Activated CD4-positive, alpha-beta memory T cell treated with anti-CD3 and anti-CD28 coated beads, Interleukin-2, amount 10 ng/mL, durations not matched to agents 7 days and 5 days (primary cell): Measurements from ENCODE around the gene NSG1. TPM values are rescaled to one million over a fixed set of nuclear protein-coding genes. Genes with fewer than 3 reads are reported as not detected.
"Not testable (repeated sequence)": the region's sequence is repeated elsewhere in the genome, so short reads cannot be mapped to it uniquely, and the experiment has no call there.

ENCODE experiments used
- CTCF ChIA-PET: fragments of 350-600 bp; sonication (Branson Sonifier 250); formaldehyde crosslinking; loops from one replicate; lab custom pipeline; 2021; ENCODE audit warnings: antibody characterized with exemption, inconsistent platforms; lab: Charles Lee
- POLR2A ChIA-PET: fragments of 350-600 bp; sonication (Branson Sonifier 250); formaldehyde crosslinking; loops from one replicate; lab custom pipeline; 2021; ENCODE audit warnings: antibody characterized with exemption; lab: Charles Lee
- DNase-seq: peaks from one replicate; pipeline ENCODE4 v3.0.0-alpha.2; 2020
- H3K27ac Mint-ChIP-seq: one replicate; pipeline ENCODE4 v1.8.0; 2021; ENCODE audit warnings: mild to moderate bottlenecking, mixed read lengths
- H3K27me3 Mint-ChIP-seq: one replicate; pipeline ENCODE4 v1.8.0; 2021; ENCODE audit warnings: mixed read lengths
- H3K36me3 Mint-ChIP-seq: one replicate; pipeline ENCODE4 v1.8.0; 2021; ENCODE audit warnings: low read depth, mixed read lengths
- H3K4me1 Mint-ChIP-seq: one replicate; pipeline ENCODE4 v1.8.0; 2021; ENCODE audit warnings: mixed read lengths
- H3K4me3 Mint-ChIP-seq: one replicate; pipeline ENCODE4 v1.8.0; 2021; ENCODE audit warnings: mild to moderate bottlenecking, mixed read lengths
- H3K9me3 Mint-ChIP-seq: one replicate; pipeline ENCODE4 v1.8.0; 2021; ENCODE audit warnings: mixed read lengths
- total RNA-seq, 2 experiments: library from RNA; stranded (reverse); gene quantifications; one replicate each; pipeline ENCODE4 v1.2.3, GENCODE V29; 2021

Gene NSG1
- total RNA-seq, 2 experiments from 2014 or later = 7.0 to 7.7 TPM

DNA sequence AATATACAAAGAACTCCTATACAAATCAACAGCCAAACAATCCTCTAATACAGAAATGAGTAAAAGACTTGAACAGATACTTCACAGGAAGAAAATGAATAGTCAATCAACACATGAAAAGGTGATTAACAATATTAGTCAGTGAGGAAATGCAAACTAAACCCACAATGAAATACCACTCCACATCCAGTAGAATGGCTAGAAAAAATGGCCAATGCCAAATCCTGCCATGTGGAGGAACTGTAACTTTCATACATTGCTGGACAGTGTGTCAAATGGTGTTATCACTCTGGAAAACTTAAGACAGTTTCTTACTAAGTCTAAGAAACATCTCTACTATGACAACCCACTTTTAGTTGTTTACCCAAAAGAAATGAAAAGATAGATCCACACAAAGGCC, 59.5 kb downstream of the NSG1 start:
- H3K27ac Mint-ChIP-seq = no peak overlapping the region
- CTCF ChIA-PET = no interaction called here

DNA sequence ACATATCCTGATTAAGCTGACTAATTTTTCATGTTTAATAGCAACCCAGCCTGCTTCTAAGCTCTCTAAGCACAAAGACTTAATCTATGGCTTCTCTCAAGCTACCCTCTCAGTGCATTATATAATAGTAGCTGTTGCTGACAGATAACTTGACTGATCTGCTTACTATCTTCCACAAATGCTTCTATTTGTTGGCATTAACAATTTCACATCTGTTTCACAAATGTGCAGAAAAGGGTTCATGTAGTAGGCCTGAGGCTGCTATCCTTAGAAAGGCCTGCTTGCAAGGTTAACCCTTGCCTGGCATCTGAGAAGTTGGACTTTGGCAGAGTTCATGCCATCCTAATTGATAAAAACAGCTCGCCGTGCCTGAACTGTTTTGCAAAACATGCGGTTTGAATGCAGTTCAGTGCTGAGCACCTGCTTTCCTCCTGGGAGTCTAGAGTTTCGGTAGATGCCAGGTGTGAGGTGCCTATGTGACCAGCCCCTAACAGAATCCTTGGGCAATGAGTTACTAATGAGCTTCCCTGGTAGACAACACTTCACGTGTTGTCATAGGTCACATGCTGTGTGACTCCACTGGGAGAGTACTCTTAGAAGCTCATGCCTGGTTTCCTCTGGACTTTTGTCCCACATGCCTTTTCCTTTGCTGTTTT, 68.4 kb downstream of the NSG1 start:
- POLR2A ChIA-PET = no interaction called here
- Mint-ChIP-seq H3K27ac (no peak overlapping the region), H3K4me3 (no peak overlapping the region), H3K36me3 (peaks cover 15% of the 10 kb centered on the region), H3K27me3 (no peaks in the 10 kb centered on the region), H3K4me1 (peaks cover 2% of the 10 kb centered on the region), H3K9me3 (no peaks in the 10 kb centered on the region)
- CTCF ChIA-PET = interaction anchor here (0.6 kb wide), 1 partner anchor 1525 kb away, joined by 3 read pairs; no protein-coding TSS in a partner anchor
- DNase-seq = no peak

More for the DNA sequence above, 59.5 kb downstream of the NSG1 start:
- POLR2A ChIA-PET = no interaction called here
- H3K4me1 Mint-ChIP-seq = no peaks in the 10 kb centered on the region
- DNase-seq = no peak
- no peaks in the 10 kb centered on the region for H3K36me3 Mint-ChIP-seq
- no peak overlapping the region for H3K4me3 Mint-ChIP-seq
- no peaks in the 10 kb centered on the region for H3K9me3 Mint-ChIP-seq
- H3K27me3 Mint-ChIP-seq = no peaks in the 10 kb centered on the region

DNA sequence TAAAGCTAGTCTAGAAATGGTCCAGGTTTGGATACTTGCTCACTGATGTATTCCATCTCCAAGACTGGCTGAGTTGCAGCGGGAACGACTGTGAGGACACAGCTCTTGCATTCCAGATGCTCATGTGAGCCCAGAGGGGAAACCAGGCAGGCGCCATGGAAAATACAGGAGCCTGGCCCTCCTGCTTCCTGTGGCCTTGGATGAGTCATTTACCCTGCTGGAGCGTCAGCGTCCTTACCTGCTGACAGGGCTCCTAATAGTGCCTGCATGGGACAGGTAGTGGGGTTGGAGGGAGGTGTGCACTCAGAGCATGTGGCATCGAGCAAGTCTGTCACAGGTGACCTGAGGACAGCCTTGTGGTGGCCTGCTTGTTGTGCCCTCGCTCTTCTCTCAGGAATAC, 69.4 kb downstream of the NSG1 start:
- ChIA-PET POLR2A (no interaction called here), CTCF (no interaction called here)
- peaks cover 15% of the 10 kb centered on the region for H3K36me3 Mint-ChIP-seq
- DNase-seq = no peak
- no peak overlapping the region for H3K4me3 Mint-ChIP-seq
- H3K27me3 Mint-ChIP-seq = no peaks in the 10 kb centered on the region
- peaks cover 9% of the 10 kb centered on the region for H3K4me1 Mint-ChIP-seq
- no peaks in the 10 kb centered on the region for H3K9me3 Mint-ChIP-seq
- H3K27ac Mint-ChIP-seq = no peak overlapping the region

DNA sequence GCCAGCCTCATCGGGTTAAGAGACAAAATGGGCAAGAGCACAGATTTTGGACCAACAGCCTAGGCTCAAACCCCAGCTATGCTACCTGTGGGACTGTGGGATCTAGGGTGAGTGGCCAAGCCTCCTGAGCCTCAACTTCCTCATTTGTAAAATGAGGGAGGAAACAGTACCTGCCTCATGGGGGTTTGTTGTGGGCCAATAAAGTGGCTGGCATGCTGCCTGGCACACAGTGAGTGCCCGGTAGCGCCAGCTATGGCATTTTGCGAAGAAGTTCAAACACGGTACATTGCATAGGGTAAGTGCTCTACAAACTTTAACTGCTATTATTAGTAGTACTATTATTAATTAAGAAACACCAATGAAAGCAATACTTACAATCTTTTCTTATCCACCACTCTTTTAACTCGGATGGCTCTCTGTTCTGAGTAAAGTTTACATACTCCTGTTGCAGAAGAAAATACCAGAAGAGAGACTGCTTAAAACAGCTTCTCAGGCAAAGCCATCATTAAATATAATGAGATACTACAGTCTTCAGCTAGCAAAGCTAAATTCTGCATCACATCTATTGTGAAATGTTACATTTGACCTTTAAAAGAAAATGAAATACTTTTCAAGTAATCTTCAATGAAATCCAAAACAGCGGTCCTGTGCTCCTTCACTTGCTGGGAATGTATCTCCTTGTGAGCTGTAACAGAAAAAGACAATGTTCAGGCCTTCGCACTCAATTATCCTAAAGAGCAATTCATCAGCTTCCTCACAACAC, 70.1 kb downstream of the NSG1 start:
- H3K9me3 Mint-ChIP-seq = no peaks in the 10 kb centered on the region
- H3K4me3 Mint-ChIP-seq = no peak overlapping the region
- no peaks in the 10 kb centered on the region for H3K27me3 Mint-ChIP-seq
- CTCF ChIA-PET = no interaction called here
- POLR2A ChIA-PET = no interaction called here
- peaks cover 15% of the 10 kb centered on the region for H3K36me3 Mint-ChIP-seq
- H3K4me1 Mint-ChIP-seq = peaks cover 16% of the 10 kb centered on the region
- no peak for DNase-seq
- H3K27ac Mint-ChIP-seq = no peak overlapping the region

DNA sequence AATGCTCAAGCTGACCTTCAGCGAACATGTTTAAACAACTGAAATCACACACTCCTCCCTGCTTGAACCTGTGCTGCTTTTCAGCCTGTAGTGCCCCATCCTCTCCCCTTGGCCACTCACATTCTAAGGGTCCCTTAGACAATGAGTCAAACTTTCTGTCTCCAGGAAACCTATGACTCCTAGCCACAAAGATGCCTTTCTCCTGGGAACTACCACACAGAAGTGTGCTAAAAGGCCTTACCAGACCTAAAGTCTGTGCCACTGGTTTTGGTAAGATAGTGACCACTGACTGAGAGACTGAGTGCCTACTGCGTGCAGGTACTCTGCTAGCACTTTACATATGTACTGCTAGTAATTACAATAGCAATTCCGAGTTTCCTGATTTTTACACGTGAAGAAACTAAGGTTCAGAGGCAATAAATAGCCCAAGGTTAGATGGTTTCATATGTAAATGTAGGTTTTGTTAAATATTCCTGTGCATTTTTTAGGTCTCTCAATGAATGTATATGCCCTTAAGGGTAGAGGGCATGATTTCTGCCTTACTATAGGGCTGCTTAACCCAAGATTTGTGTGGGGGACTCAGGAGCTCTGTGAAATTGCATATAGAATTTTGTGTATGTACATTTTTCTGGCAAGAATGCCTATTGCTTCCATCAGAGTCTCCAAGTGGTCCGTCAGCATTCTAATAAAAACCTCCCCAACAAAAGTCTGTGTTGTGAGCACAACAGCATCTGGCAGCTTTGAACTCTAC, 71.1 kb downstream of the NSG1 start:
- Mint-ChIP-seq H3K9me3 (no peaks in the 10 kb centered on the region), H3K36me3 (peaks cover 11% of the 10 kb centered on the region), H3K27me3 (no peaks in the 10 kb centered on the region), H3K4me1 (peaks cover 25% of the 10 kb centered on the region), H3K4me3 (no peak overlapping the region), H3K27ac (no peak overlapping the region)
- no peak for DNase-seq
- CTCF ChIA-PET = no interaction called here
- POLR2A ChIA-PET = no interaction called here

DNA sequence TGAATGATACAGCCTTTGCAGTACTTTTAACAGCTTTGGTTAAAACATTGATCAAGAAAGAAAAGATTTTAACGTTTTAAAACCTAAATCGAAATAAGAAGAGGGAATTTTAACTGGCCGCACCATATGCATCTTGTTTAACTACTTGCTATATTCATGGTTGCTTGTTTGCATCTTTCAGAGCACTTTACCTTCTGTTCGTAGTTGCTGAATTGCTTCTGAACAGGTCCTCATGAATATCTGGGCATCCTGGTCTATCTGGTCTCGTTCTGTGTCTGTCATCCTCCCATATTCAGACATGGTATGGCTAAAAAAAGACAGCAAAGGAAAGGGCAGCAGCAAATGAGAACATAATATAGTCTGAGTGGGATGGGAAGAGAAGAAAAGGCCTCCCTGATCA, 72.3 kb downstream of the NSG1 start:
- ChIA-PET POLR2A (no interaction called here), CTCF (no interaction called here)
- H3K27me3 Mint-ChIP-seq = no peaks in the 10 kb centered on the region
- peaks cover 28% of the 10 kb centered on the region for H3K4me1 Mint-ChIP-seq
- peaks cover 7% of the 10 kb centered on the region for H3K36me3 Mint-ChIP-seq
- H3K4me3 Mint-ChIP-seq = no peak overlapping the region
- DNase-seq = no peak
- no peak overlapping the region for H3K27ac Mint-ChIP-seq
- no peaks in the 10 kb centered on the region for H3K9me3 Mint-ChIP-seq

DNA sequence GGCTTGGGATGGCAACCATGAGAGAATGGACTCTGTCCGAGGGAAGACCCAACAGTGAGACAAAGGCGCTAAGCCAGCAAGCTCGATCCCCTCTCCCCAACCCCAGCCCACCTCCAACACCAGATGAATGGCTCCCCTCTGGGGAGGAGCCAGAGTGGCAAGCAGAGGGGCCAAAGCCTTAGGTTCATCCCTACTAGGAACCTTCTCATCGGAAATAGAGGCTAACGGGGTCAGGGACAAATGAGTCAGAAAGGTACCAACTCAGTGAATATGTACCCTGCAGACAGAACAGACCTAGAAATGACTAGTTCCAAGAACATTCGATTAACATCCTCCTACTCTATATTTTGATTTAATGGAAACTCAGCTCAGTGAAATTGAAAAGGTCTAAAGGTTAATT, 73.9 kb downstream of the NSG1 start:
- no peak overlapping the region for H3K27ac Mint-ChIP-seq
- peaks cover 28% of the 10 kb centered on the region for H3K4me1 Mint-ChIP-seq
- H3K36me3 Mint-ChIP-seq = peaks cover 13% of the 10 kb centered on the region
- POLR2A ChIA-PET = no interaction called here
- no peaks in the 10 kb centered on the region for H3K27me3 Mint-ChIP-seq
- no peak for DNase-seq
- CTCF ChIA-PET = interaction anchor here (1.0 kb wide), 1 partner anchor 12 kb away, joined by 5 read pairs; no protein-coding TSS in a partner anchor
- no peak overlapping the region for H3K4me3 Mint-ChIP-seq
- H3K9me3 Mint-ChIP-seq = peaks cover 4% of the 10 kb centered on the region

DNA sequence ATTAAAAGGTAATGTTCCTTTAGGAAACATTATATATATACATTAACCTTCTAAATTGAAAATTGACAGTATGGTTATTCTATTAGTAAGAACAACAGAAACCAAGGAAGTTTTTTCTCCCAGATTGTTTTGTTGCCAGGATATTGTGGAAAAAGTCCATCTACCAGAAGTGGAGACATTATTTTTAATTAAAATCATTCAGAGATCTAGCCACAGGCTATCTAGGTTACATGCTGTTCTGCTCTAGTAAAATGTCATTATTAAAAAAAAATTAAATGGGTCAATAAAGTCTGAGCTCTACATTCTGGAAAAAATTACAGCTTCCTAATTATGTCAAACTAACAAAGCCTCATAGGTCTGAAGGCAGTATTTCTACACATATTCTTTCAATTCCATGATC, 74.3 kb downstream of the NSG1 start:
- H3K27ac Mint-ChIP-seq = peak overlapping the region; percentile 69
- H3K27me3 Mint-ChIP-seq = no peaks in the 10 kb centered on the region
- peaks cover 4% of the 10 kb centered on the region for H3K9me3 Mint-ChIP-seq
- H3K4me3 Mint-ChIP-seq = no peak overlapping the region
- ChIA-PET POLR2A (interaction anchor here (1.2 kb wide), 2 partner anchors 49 to 80 kb away, joined by 3 read pairs; no protein-coding TSS in a partner anchor), CTCF (interaction anchor here (1.0 kb wide), 1 partner anchor 12 kb away, joined by 5 read pairs; no protein-coding TSS in a partner anchor)
- peaks cover 28% of the 10 kb centered on the region for H3K4me1 Mint-ChIP-seq
- no peak for DNase-seq
- H3K36me3 Mint-ChIP-seq = peaks cover 15% of the 10 kb centered on the region

DNA sequence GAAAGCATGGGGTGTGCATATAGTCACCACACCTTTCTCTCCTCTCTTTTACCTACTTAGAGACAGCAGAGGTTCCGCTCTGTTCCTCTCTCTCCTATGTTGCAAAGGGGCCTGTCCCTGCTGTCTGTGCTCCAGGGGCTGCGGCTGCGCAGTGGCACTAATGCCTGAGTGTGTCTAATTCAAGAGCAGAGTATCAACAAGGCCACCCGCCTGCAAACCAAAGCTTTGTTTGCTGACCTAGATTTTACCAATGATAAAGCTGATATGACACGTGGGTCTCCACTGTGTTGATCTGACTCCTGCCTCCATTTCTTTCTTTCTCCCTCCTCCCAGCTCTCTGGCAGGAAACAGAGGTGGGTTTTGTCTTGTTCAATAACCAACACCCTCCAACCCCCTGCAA, 74.9 kb downstream of the NSG1 start:
- H3K4me1 Mint-ChIP-seq = peaks cover 28% of the 10 kb centered on the region
- H3K4me3 Mint-ChIP-seq = no peak overlapping the region
- H3K27ac Mint-ChIP-seq = peak overlapping the region; percentile 69
- peak; percentile 65 for DNase-seq
- peaks cover 20% of the 10 kb centered on the region for H3K36me3 Mint-ChIP-seq
- no peaks in the 10 kb centered on the region for H3K27me3 Mint-ChIP-seq
- POLR2A ChIA-PET = interaction anchor here (1.2 kb wide), 2 partner anchors 50 to 79 kb away, joined by 3 read pairs; no protein-coding TSS in a partner anchor
- CTCF ChIA-PET = no interaction called here
- peaks cover 4% of the 10 kb centered on the region for H3K9me3 Mint-ChIP-seq

DNA sequence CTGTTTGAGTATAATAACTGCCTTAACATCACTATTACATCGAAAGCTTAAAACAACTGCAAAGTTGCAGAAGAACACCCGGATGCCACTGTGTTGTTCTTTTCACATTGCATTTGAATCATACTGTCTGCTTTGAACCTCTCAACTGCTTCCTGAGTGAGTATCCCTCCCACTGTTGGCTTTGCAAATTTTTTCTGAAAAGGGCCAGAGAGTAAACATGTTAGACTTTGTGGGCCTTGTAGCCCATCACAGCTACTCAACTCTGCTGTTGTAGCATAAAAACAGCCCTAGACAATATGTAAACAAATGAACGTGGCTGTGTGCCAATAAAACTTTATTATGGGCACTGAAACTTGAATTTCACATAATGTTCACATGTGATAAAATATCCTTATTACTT, 76.1 kb downstream of the NSG1 start:
- peaks cover 22% of the 10 kb centered on the region for H3K36me3 Mint-ChIP-seq
- H3K4me1 Mint-ChIP-seq = peaks cover 28% of the 10 kb centered on the region
- no peak overlapping the region for H3K4me3 Mint-ChIP-seq
- ChIA-PET CTCF (interaction anchor here (0.8 kb wide), 1 partner anchor 40 kb away, joined by 3 read pairs; no protein-coding TSS in a partner anchor), POLR2A (no interaction called here)
- no peak for DNase-seq
- H3K9me3 Mint-ChIP-seq = peaks cover 4% of the 10 kb centered on the region
- no peaks in the 10 kb centered on the region for H3K27me3 Mint-ChIP-seq
- peak overlapping the region; percentile 18 for H3K27ac Mint-ChIP-seq

DNA sequence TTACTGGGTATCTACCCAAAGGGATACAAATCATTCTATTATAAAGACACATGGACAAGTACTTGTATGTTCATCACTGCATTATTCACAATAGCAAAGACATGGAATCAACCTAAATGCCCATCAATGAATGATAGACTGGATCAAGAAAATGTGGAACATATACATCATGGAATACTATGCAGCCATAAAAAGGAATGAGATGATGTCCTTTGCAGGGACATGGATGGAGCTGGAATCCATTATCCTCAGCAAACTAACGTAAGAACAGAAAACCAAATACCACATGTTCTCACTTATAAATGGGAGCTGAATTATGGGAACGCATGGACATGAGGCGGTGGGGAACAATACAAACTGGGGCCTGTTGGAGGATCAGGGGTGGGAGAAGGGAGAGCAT, 78.3 kb downstream of the NSG1 start:
- POLR2A ChIA-PET = not testable (repeated sequence)

More for the DNA sequence above, 78.3 kb downstream of the NSG1 start:
- CTCF ChIA-PET = interaction anchor here (1.0 kb wide), 1 partner anchor 17 kb away, joined by 3 read pairs; no protein-coding TSS in a partner anchor
- Mint-ChIP-seq H3K4me1 (peaks cover 26% of the 10 kb centered on the region), H3K36me3 (peaks cover 26% of the 10 kb centered on the region)
- H3K27ac Mint-ChIP-seq, H3K27me3 Mint-ChIP-seq, H3K9me3 Mint-ChIP-seq, H3K4me3 Mint-ChIP-seq, DNase-seq: not testable (repeated sequence)
